H9 (cell line): ENCODE measurements around the gene SLC10A2. TPM values are rescaled to one million over a fixed set of nuclear protein-coding genes. Genes with fewer than 3 reads are reported as not detected.
"Not testable (repeated sequence)": the region's sequence is repeated elsewhere in the genome, so short reads cannot be mapped to it uniquely, and the experiment has no call there.

Experiments used
- DNase-seq: peaks from one replicate; pipeline ENCODE4 v3.0.0-alpha.2; 2017
- H2AFZ ChIP-seq: one replicate; pipeline ENCODE4 v1.6.1; 2013; ENCODE audit warnings: mild to moderate bottlenecking, low read length, control low read depth, moderate library complexity
- H2AK5ac ChIP-seq: 2 replicates; pipeline ENCODE4 v1.6.1; 2013; ENCODE audit warnings: low read length, control low read depth, mixed read lengths; ENCODE audit not compliant: insufficient read length
- H2BK120ac ChIP-seq: one replicate; pipeline ENCODE4 v1.6.1; 2013; ENCODE audit warnings: low read depth, mild to moderate bottlenecking, low read length, control low read depth, inconsistent platforms; ENCODE audit not compliant: poor library complexity, severe bottlenecking
- H2BK12ac ChIP-seq: 2 replicates; pipeline ENCODE4 v1.6.1; 2013; ENCODE audit warnings: low read length, control low read depth, mixed read lengths, low read depth; ENCODE audit not compliant: insufficient read length
- H2BK15ac ChIP-seq: 2 replicates; pipeline ENCODE4 v1.6.1; 2013; ENCODE audit warnings: low read depth, low read length, control low read depth
- H2BK20ac ChIP-seq: one replicate; pipeline ENCODE4 v1.6.1; 2013; ENCODE audit warnings: low read depth, mild to moderate bottlenecking, low read length, control low read depth, inconsistent platforms; ENCODE audit not compliant: poor library complexity, severe bottlenecking
- H2BK5ac ChIP-seq: 2 replicates; pipeline ENCODE4 v1.6.1; 2013; ENCODE audit warnings: low read length, control low read depth, mixed read lengths; ENCODE audit not compliant: insufficient read length
- H3K14ac ChIP-seq: 2 replicates; pipeline ENCODE4 v1.6.1; 2013; ENCODE audit warnings: low read length, control low read depth; ENCODE audit not compliant: insufficient read depth
- H3K18ac ChIP-seq: 2 replicates; pipeline ENCODE4 v1.6.1; 2013; ENCODE audit warnings: low read depth, mild to moderate bottlenecking, mixed read lengths, low read length, control low read depth; ENCODE audit not compliant: insufficient read length
- H3K23ac ChIP-seq: 2 replicates; pipeline ENCODE4 v1.6.1; 2013; ENCODE audit warnings: low read length, control low read depth, mixed read lengths, low read depth; ENCODE audit not compliant: insufficient read length
- H3K23me2 ChIP-seq: 2 replicates; pipeline ENCODE4 v1.6.1; 2013; ENCODE audit warnings: low read depth, mild to moderate bottlenecking, mixed read lengths, low read length, control low read depth; ENCODE audit not compliant: insufficient read length, poor library complexity, severe bottlenecking
- H3K27ac ChIP-seq: 2 replicates; pipeline ENCODE4 v1.5.1; 2013; ENCODE audit warnings: low read length, control low read depth, mixed read lengths, low read depth; ENCODE audit not compliant: insufficient read length
- H3K27me3 ChIP-seq: 2 replicates; pipeline ENCODE4 v1.6.1; 2013; ENCODE audit warnings: low read length, control low read depth, inconsistent platforms; ENCODE audit not compliant: insufficient read depth
- H3K4ac ChIP-seq: 2 replicates; pipeline ENCODE4 v1.6.1; 2013; ENCODE audit warnings: low read depth, mild to moderate bottlenecking, control low read depth, inconsistent platforms, low read length, moderate library complexity
- H3K4me1 ChIP-seq: 2 replicates; pipeline ENCODE4 v1.6.1; 2013; ENCODE audit warnings: low read length, control low read depth, inconsistent platforms; ENCODE audit not compliant: insufficient read depth
- H3K4me2 ChIP-seq: 2 replicates; pipeline ENCODE4 v1.6.1; 2013; ENCODE audit warnings: low read length, control low read depth, mixed read lengths; ENCODE audit not compliant: insufficient read length, insufficient read depth
- H3K56ac ChIP-seq: 2 replicates; pipeline ENCODE4 v1.6.1; 2013; ENCODE audit warnings: low read depth, mild to moderate bottlenecking, mixed read lengths, low read length, control low read depth; ENCODE audit not compliant: insufficient read length
- H3K79me1 ChIP-seq: 2 replicates; pipeline ENCODE4 v1.6.1; 2013; ENCODE audit warnings: low read depth, mild to moderate bottlenecking, moderate library complexity, low read length, control low read depth, inconsistent platforms; ENCODE audit not compliant: insufficient read depth, poor library complexity, severe bottlenecking
- H3K79me2 ChIP-seq: 2 replicates; pipeline ENCODE4 v1.6.1; 2013; ENCODE audit warnings: low read length, control low read depth, inconsistent platforms; ENCODE audit not compliant: insufficient read depth
- H3K9ac ChIP-seq: 2 replicates; pipeline ENCODE4 v1.6.1; 2013; ENCODE audit warnings: low read length, control low read depth, mixed read lengths; ENCODE audit not compliant: insufficient read length; ENCODE audit errors: extremely low read depth
- H3K9me3 ChIP-seq: one replicate; pipeline ENCODE4 v1.6.1; 2013; ENCODE audit warnings: low read depth, low read length, inconsistent platforms; ENCODE audit not compliant: control insufficient read depth
- H3T11ph ChIP-seq: one replicate; pipeline ENCODE4 v1.6.1; 2013; ENCODE audit warnings: mild to moderate bottlenecking, low read length, control low read depth, inconsistent platforms
- H4K20me1 ChIP-seq: one replicate; pipeline ENCODE4 v1.6.1; 2013; ENCODE audit not compliant: control insufficient read depth, insufficient read length, insufficient read depth
- H4K5ac ChIP-seq: 2 replicates; pipeline ENCODE4 v1.6.1; 2013; ENCODE audit warnings: low read depth, mild to moderate bottlenecking, mixed read lengths, low read length, control low read depth; ENCODE audit not compliant: insufficient read length
- H4K8ac ChIP-seq: replicated peaks from 2 replicates; pipeline ENCODE4 v1.6.1; 2013; ENCODE audit warnings: low read length, control low read depth, mixed read lengths, low read depth; ENCODE audit not compliant: insufficient read length
- H4K91ac ChIP-seq: 2 replicates; pipeline ENCODE4 v1.6.1; 2013; ENCODE audit warnings: low read depth, mild to moderate bottlenecking, moderate library complexity, mixed read lengths, low read length, control low read depth; ENCODE audit not compliant: insufficient read length
- H3K27ac Mint-ChIP-seq, 3 experiments: 2 replicates in 2 of 3; 3 replicates in 1 of 3; pipeline ENCODE4 v1.8.0; 2020 to 2021; ENCODE audit warnings: mixed read lengths in 3 of 3, mild to moderate bottlenecking in 1 of 3, moderate library complexity in 1 of 3
- H3K27me3 Mint-ChIP-seq: 2 replicates; pipeline ENCODE4 v1.8.0; 2021; ENCODE audit warnings: low read depth, mild to moderate bottlenecking, moderate library complexity, mixed read lengths
- H3K36me3 Mint-ChIP-seq, 3 experiments: 2 replicates in 2 of 3; 3 replicates in 1 of 3; pipeline ENCODE4 v1.8.0; 2020 to 2021; ENCODE audit warnings: low read depth in 3 of 3, mixed read lengths in 3 of 3; ENCODE audit not compliant: insufficient read depth in 1 of 3
- H3K4me1 Mint-ChIP-seq, 2 experiments: 2 replicates each; pipeline ENCODE4 v1.8.0; 2020; ENCODE audit warnings: mixed read lengths in 2 of 2
- H3K4me3 Mint-ChIP-seq, 2 experiments: 2 replicates in 1 of 2; 3 replicates in 1 of 2; pipeline ENCODE4 v1.8.0; 2020 to 2021; ENCODE audit warnings: mild to moderate bottlenecking in 2 of 2, mixed read lengths in 2 of 2, moderate library complexity in 1 of 2
- H3K9me3 Mint-ChIP-seq, 2 experiments: 2 replicates in 1 of 2; 3 replicates in 1 of 2; pipeline ENCODE4 v1.8.0; 2020; ENCODE audit warnings: mild to moderate bottlenecking in 2 of 2, mixed read lengths in 2 of 2, moderate library complexity in 1 of 2
- CTCF ChIP-seq: fragments of 200-600 bp; sonication (generic); conservative IDR thresholded peaks from 3 replicates; pipeline ENCODE4 v1.8.0; 2021; ENCODE audit warnings: antibody characterized with exemption, mild to moderate bottlenecking
- WGBS: extraction: QIAGEN DNeasy Blood & Tissue Kit; methylation state at CpG from one replicate; pipeline ENCODE4 v1.1.7; 2013; ENCODE audit warnings: missing lambda C conversion rate, low lambda C conversion rate, mixed read lengths; ENCODE audit not compliant: insufficient read length; ENCODE audit errors: extremely low coverage; 5-methylcytosine and 5-hydroxymethylcytosine counted together
- total RNA-seq: library from RNA; stranded (reverse); gene quantifications from 2 replicates; pipeline ENCODE4 v1.2.1, GENCODE V29; 2021

SLC10A2 gene
- total RNA-seq, 1 experiment from 2014 or later = not detected

GRCh38 chr13:103097366-103097928 lies 31.2 kb upstream of the SLC10A2 start:
- Histone ChIP-seq H2BK120ac (no peak overlapping the region), H3K23me2 (no peaks in the 10 kb centered on the region), H3K9ac (no peak overlapping the region), H4K5ac (no peak overlapping the region), H3K4me1 (peaks cover 3% of the 10 kb centered on the region; the same call in 1 of the 2 replicates), H3K4me2 (no peak overlapping the region), H3T11ph (no peak overlapping the region), H3K9me3 (no peaks in the 10 kb centered on the region), H2BK5ac (no peak overlapping the region), H2BK15ac (no peak overlapping the region), H3K27ac (no peak overlapping the region), H3K14ac (no peak overlapping the region), H2AFZ (no peak overlapping the region), H2BK12ac (no peak overlapping the region), H4K91ac (no peak overlapping the region), H3K56ac (no peak overlapping the region), H3K27me3 (no peaks in the 10 kb centered on the region), H3K18ac (no peak overlapping the region), H2BK20ac (no peak overlapping the region), H3K23ac (no peak overlapping the region), H4K20me1 (no peaks in the 10 kb centered on the region), H3K4ac (no peak overlapping the region), H3K79me1 (no peaks in the 10 kb centered on the region), H3K79me2 (no peaks in the 10 kb centered on the region), H4K8ac (no peak overlapping the region), H2AK5ac (no peak overlapping the region)
- Mint-ChIP-seq H3K4me3 (no peak overlapping the region), H3K9me3 (peaks cover 21 to 22% of the 10 kb centered on the region in 2 experiments), H3K4me1 (peaks cover 6 to 10% of the 10 kb centered on the region in 2 experiments), H3K36me3 (peaks cover 12 to 21% (median 12%) of the 10 kb centered on the region in 3 experiments), H3K27ac (no peak overlapping the region), H3K27me3 (no peaks in the 10 kb centered on the region)
- DNase-seq = no peak
- WGBS = no CpG with 5 or more reads among the region's 7 CpGs
- TF ChIP-seq CTCF = no peak

GRCh38 chr13:103093649-103094048 lies 27.4 kb upstream of the SLC10A2 start:
- H3K23ac ChIP-seq, H3K27me3 Mint-ChIP-seq: not testable (repeated sequence)

More at GRCh38 chr13:103093649-103094048, 27.4 kb upstream of the SLC10A2 start:
- not testable (repeated sequence) for H3K4me3 Mint-ChIP-seq, H2BK12ac ChIP-seq, H3T11ph ChIP-seq, H4K8ac ChIP-seq, H2AK5ac ChIP-seq, H3K79me1 ChIP-seq, H3K79me2 ChIP-seq, H3K27me3 ChIP-seq, H4K91ac ChIP-seq, H3K56ac ChIP-seq, H3K9ac ChIP-seq, H2BK20ac ChIP-seq, H2BK120ac ChIP-seq, DNase-seq, H3K18ac ChIP-seq, H4K20me1 ChIP-seq, H4K5ac ChIP-seq, H3K4me1 ChIP-seq, H3K9me3 ChIP-seq, H3K23me2 ChIP-seq, H2AFZ ChIP-seq, H3K4me2 ChIP-seq, H3K4me1 Mint-ChIP-seq, H3K14ac ChIP-seq, H2BK5ac ChIP-seq, H3K4ac ChIP-seq, H3K27ac ChIP-seq, H3K27ac Mint-ChIP-seq, H2BK15ac ChIP-seq
- WGBS = no CpG with 5 or more reads among the region's 1 CpG
- peaks cover 17 to 29% (median 19%) of the 10 kb centered on the region in 3 experiments for H3K36me3 Mint-ChIP-seq
- peaks cover 30 to 33% of the 10 kb centered on the region in 2 experiments for H3K9me3 Mint-ChIP-seq
